Loucy (cell line): ENCODE measurements around the gene STPG4.

ENCODE experiments used
- H2AFZ ChIP-seq: fragments of 200-600 bp; sonication (generic); 2 replicates; pipeline ENCODE4 v1.6.0; 2016; ENCODE audit warnings: antibody characterized with exemption, mild to moderate bottlenecking, low read length, moderate library complexity
- H3F3A ChIP-seq: fragments of 200-600 bp; 2 replicates; pipeline ENCODE4 v1.6.0; 2016; ENCODE audit warnings: antibody characterized with exemption, low read depth, mild to moderate bottlenecking
- H3K27me3 ChIP-seq: fragments of 200-600 bp; sonication (generic); 2 replicates; pipeline ENCODE4 v1.6.1; 2014; ENCODE audit warnings: low read length, mild to moderate bottlenecking; ENCODE audit not compliant: insufficient read depth, poor library complexity, severe bottlenecking
- H3K36me3 ChIP-seq: fragments of 200-600 bp; sonication (generic); 2 replicates; pipeline ENCODE4 v1.6.1; 2016; ENCODE audit warnings: low read length; ENCODE audit not compliant: insufficient read depth
- H3K4me1 ChIP-seq: fragments of 200-600 bp; sonication (generic); 2 replicates; pipeline ENCODE4 v1.5.1; 2014; ENCODE audit warnings: low read length, mild to moderate bottlenecking; ENCODE audit not compliant: insufficient read depth, poor library complexity, severe bottlenecking
- H3K4me2 ChIP-seq: fragments of 200-600 bp; sonication (generic); 2 replicates; pipeline ENCODE4 v1.6.0; 2014; ENCODE audit warnings: antibody characterized with exemption, low read length, low read depth, mild to moderate bottlenecking; ENCODE audit not compliant: poor library complexity, severe bottlenecking
- H3K4me3 ChIP-seq: fragments of 200-600 bp; sonication (generic); 2 replicates; pipeline ENCODE4 v1.5.1; 2014; ENCODE audit warnings: low read length, mild to moderate bottlenecking, mixed read lengths; ENCODE audit not compliant: poor library complexity, severe bottlenecking
- H3K79me2 ChIP-seq: fragments of 200-600 bp; sonication (generic); 2 replicates; pipeline ENCODE4 v1.6.1; 2014; ENCODE audit warnings: low read length; ENCODE audit not compliant: insufficient read depth
- H3K9ac ChIP-seq: fragments of 200-600 bp; sonication (generic); 2 replicates; pipeline ENCODE4 v1.6.0; 2014; ENCODE audit warnings: mild to moderate bottlenecking, low read depth, low read length, moderate library complexity; ENCODE audit not compliant: poor library complexity, severe bottlenecking
- H3K9me2 ChIP-seq: fragments of 200-600 bp; sonication (generic); replicated peaks from 2 replicates; pipeline ENCODE4 v1.6.1; 2016; ENCODE audit warnings: low read depth, low read length, mixed read lengths
- H3K9me3 ChIP-seq: fragments of 200-600 bp; sonication (generic); 2 replicates; pipeline ENCODE4 v1.6.1; 2014; ENCODE audit warnings: mild to moderate bottlenecking, antibody characterized with exemption, low read length, low read depth; ENCODE audit not compliant: insufficient read depth
- H4K20me1 ChIP-seq: fragments of 200-600 bp; sonication (generic); 2 replicates; pipeline ENCODE4 v1.6.0; 2014; ENCODE audit warnings: antibody characterized with exemption, low read length, mild to moderate bottlenecking; ENCODE audit not compliant: insufficient read depth, poor library complexity, severe bottlenecking
- CTCF ChIP-seq: fragments of 200-600 bp; sonication (generic); conservative IDR thresholded peaks from 2 replicates; pipeline ENCODE4 v1.5.1; 2014; ENCODE audit warnings: mild to moderate bottlenecking, antibody characterized with exemption, low read length
- EZH2phosphoT487 ChIP-seq: fragments of 200-600 bp; IDR thresholded peaks from 2 replicates; pipeline ENCODE4 v1.6.1; 2018; ENCODE audit warnings: antibody characterized with exemption, mild to moderate bottlenecking, moderate library complexity, borderline replicate concordance

STPG4 gene

GRCh38 chr2:47073641-47074040 lies 81.5 kb downstream of the STPG4 start:
- Histone ChIP-seq H3K9me2 (no peaks in the 10 kb centered on the region), H2AFZ (no peak overlapping the region), H3K79me2 (no peaks in the 10 kb centered on the region), H3K9me3 (no peaks in the 10 kb centered on the region), H3K9ac (no peak overlapping the region), H3F3A (no peaks in the 10 kb centered on the region), H3K36me3 (no peaks in the 10 kb centered on the region), H3K4me2 (no peak overlapping the region), H3K27me3 (no peaks in the 10 kb centered on the region), H4K20me1 (no peaks in the 10 kb centered on the region), H3K4me3 (no peak overlapping the region), H3K4me1 (peaks cover 12% of the 10 kb centered on the region)
- TF ChIP-seq EZH2phosphoT487 (no peak), CTCF (no peak)

DNA sequence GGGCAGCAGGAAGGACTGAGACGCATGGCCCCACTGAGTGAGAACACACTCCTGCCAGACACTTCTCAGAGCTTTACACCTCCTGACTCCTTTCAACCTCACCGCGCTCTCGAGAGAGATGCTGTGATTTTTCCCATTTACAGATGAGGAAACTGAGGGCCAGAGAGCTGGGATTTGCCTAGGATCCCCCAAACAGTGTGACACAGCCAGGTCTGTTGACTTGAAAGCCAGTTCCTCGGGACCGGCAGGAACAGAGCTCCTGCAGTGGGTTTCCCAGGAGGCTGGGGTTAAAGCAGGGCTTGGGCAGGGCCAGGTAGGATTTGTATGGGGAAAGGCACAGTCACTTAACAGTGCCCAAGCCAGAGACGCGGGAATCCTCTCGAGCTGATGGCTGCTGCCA lies 81.9 kb downstream of the STPG4 start:
- H3K4me3 ChIP-seq: no peak overlapping the region
- H4K20me1 ChIP-seq: no peaks in the 10 kb centered on the region
- no peaks in the 10 kb centered on the region for H3K9me3 ChIP-seq
- H3K4me2 ChIP-seq: no peak overlapping the region
- peaks cover 12% of the 10 kb centered on the region for H3K4me1 ChIP-seq
- no peaks in the 10 kb centered on the region for H3K79me2 ChIP-seq
- TF ChIP-seq EZH2phosphoT487 (no peak), CTCF (no peak)
- no peak overlapping the region for H2AFZ ChIP-seq
- no peaks in the 10 kb centered on the region for H3K27me3 ChIP-seq
- no peaks in the 10 kb centered on the region for H3K9me2 ChIP-seq
- no peaks in the 10 kb centered on the region for H3K36me3 ChIP-seq
- H3K9ac ChIP-seq: no peak overlapping the region
- no peaks in the 10 kb centered on the region for H3F3A ChIP-seq

- H3K9me3 ChIP-seq: no peaks in the 10 kb centered on the region
- no peak overlapping the region for H2AFZ ChIP-seq
- H3F3A ChIP-seq: no peaks in the 10 kb centered on the region
- TF ChIP-seq CTCF (no peak), EZH2phosphoT487 (no peak)
- H3K36me3 ChIP-seq: no peaks in the 10 kb centered on the region
- peaks cover 12% of the 10 kb centered on the region for H3K4me1 ChIP-seq
- no peak overlapping the region for H3K4me3 ChIP-seq
- H3K9ac ChIP-seq: no peak overlapping the region
- no peaks in the 10 kb centered on the region for H3K27me3 ChIP-seq
- no peaks in the 10 kb centered on the region for H3K9me2 ChIP-seq
- no peak overlapping the region for H3K4me2 ChIP-seq
- H4K20me1 ChIP-seq: no peaks in the 10 kb centered on the region
- no peaks in the 10 kb centered on the region for H3K79me2 ChIP-seq
Measured at GRCh38 chr2:47072728-47073191, 82.3 kb downstream of the STPG4 start.
